NCI-H1694 treated with DMSO at 0.1 percent for 48 hours (cell line): ENCODE results near the gene CDCA7.
"Not testable (repeated sequence)": the region's sequence is repeated elsewhere in the genome, so short reads cannot be mapped to it uniquely, and the experiment has no call there.

ENCODE experiments used
- DNase-seq: peaks from one replicate; lab custom pipeline; 2025; lab: John Stamatoyannopoulos, UW

CDCA7 gene

DNA sequence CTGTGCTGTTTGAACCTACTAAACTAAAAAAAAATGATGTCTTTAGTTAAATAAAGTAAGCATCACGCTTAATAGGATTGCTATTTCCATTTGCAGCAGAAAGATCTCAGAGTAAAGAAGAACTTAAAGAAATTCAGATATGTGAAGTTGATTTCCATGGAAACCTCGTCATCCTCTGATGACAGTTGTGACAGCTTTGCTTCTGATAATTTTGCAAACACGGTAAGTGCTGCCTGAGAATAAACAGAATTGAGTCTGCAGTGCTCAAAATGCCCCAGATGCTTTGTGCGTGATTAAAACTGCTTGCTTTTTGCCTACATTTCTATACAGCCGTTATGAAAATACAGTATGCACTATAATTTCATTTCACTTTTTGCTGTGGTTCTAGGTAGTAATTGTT lies 3.9 kb downstream of the CDCA7 start:
- DNase-seq, result no peak

DNA sequence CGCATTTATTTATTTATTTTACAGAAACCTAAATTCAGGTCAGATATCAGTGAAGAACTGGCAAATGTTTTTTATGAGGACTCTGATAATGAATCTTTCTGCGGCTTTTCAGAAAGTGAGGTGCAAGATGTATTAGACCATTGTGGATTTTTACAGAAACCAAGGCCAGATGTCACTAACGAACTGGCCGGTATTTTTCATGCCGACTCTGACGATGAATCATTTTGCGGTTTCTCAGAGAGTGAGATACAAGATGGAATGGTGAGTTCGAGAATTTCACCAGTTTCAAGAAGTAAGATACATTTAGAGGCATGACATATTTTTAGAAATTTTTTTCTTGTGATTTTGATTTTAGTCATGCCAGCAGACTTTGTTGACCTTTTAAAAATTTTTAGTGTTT lies 4.6 kb downstream of the CDCA7 start:
- DNase-seq, result no peak

DNA sequence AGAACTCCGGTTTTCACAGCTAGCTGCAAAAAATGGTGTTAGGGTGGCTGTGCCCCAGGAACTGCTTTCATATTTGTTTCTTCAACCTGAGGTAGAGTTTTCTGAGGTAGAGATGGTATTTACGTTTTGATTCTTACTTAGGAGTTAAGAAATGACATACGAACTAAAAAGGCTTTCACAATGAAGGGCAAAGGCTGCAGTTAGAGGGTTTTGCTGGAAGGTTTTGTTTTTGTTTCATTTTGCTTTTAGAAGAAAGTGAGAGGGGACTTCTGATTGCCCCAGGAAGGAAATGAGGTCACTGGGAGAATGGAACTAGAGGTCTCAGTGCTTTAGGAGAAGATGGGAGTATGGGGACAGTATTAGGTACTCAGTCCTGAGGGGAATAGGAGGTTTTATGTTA lies 15.5 kb downstream of the CDCA7 start:
- DNase-seq, result no peak

DNA sequence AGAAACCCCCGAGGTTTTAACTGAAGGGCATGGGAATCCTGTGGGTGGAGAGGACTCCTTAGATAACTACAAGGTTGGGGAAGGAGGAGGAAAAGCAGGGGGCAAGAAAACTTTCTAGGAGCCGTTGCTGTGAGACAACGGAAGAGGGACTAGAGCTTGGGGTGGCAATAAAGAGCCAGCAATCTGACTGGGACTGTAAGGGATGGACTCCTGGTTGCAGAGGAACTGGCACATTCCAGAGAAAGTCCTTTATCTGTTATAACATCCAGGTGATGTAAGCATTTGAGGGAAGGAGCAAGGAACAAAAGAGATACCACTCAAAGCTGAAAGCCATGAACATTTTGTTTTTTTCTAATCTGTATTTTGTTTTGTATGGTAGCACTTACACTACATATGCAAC lies 16.4 kb downstream of the CDCA7 start:
- DNase-seq, result no peak

DNA sequence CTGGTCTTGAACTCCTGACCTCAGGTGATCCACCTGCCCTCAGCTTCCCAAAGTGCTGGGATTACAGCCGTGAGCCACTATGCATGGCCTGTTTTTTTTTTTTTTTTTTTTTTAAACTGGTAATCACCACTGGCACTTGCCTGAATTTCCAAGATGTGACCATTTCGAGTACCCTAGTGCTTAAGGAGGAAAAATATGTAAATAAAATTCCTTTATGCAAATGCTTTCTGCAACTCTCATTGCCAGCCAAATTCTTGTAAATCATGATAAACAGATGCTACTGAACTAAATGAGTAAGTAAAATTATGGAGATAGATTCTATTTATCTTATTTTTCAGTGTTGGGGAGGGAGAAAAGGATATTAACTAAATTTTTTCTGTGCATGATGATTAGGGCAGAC lies 18.6 kb downstream of the CDCA7 start:
- no peak for DNase-seq

DNA sequence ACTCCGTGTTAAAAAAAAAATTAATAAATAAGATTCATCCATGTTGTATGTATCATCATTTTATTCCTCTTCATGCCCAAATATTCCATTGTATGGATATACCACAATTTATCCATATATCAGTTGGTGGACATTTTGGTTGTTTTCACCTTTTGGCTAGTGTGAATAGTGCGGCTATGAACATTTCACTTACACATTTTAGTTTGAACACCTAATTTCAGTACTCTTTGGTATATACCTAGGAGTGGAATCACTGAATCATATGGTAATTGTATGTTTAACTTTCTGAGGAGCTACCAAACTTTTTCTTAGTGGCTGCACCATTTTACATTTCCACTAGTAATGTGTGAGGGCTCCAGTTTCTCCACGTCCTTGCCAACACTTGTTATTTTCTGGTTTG lies 20.0 kb downstream of the CDCA7 start:
- DNase-seq, result no peak

DNA sequence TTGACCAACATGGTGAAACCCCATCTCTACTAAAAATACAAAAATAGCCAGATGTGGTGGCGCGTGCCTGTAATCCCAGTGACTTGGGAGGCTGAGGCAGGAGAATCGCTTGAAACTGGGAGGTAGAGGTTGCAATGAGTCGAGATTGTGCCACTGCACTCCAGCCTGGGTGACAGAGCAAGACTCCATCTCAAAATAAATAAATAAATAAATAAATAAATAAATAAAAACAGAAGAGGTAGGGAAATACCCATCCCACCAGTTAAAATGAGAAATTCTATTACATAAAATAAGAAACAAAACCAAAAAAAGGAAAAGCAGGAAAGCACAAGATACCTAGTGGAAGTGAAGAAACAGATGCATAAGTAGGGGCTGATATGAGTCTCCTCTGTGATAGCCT lies 30.9 kb downstream of the CDCA7 start:
- not testable (repeated sequence) for DNase-seq

DNA sequence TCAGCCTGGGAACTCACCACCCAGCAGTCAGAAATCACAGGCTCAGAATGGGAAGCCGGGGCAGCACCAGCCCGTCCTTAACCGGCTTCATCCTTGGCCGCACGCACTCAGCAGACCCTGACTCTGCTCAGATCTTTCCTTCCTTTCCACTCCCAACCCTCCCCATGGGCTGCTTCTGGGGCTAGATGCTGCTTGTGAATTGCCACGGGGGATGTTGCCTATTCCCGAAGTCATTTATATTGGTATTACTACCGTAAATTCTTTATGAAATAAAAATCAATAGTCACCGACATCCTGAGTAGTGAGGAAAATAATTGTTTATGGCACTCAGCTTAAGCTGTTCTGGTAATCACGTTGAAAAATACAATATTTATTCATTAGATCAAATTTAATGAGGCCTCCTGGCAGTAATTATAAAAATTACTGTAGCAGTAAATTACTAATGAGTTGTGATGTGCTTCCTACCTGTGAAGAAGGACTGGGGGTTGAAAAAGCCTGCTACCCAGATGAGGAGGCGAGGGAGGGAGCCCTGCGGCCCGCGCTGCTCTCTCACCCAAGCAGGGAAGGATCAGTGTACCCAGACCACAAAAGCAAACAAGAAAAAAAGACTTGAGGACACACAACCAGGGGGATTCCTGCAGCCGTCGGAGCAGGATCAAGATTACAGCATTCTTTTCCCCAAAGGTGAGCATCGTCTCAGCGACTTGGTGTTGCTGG lies 31.5 kb downstream of the CDCA7 start:
- DNase-seq, result no peak

DNA sequence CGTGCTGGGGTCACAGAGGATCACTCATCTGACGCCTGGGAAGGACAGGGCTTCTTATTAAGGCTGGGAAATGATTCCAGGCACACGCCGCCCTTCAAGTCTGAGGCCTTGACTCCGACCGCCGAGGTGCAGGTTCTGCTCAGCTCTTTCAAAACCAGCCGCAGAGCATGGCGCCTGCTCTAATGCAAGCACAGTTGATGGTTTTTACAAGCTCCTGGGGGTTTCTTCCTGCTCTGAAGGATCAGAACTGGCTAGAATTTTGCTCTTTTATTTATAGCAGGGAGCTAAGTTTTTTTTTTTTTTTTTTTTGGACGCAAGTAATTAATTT lies 32.0 kb downstream of the CDCA7 start:
- DNase-seq, result no peak

DNA sequence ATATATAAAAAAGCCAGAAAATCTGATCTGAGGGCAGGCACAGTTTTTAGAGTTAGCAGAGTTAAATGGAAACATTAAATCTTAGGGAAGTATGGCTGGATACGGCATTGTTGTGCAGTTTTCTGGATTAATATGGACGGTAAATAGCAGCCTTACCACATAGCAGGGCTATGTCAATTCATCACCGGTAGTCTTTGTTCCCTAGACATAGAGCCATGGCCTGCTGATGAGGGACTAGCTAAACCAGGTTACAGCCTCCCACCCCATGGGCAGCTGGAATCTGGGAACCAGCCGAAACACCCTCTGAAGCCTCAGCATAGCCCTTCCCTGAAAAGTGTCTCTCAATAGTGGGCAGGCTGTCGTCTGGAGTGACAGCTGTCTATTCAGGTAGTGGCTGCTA lies 32.4 kb downstream of the CDCA7 start:
- DNase-seq, result no peak

DNA sequence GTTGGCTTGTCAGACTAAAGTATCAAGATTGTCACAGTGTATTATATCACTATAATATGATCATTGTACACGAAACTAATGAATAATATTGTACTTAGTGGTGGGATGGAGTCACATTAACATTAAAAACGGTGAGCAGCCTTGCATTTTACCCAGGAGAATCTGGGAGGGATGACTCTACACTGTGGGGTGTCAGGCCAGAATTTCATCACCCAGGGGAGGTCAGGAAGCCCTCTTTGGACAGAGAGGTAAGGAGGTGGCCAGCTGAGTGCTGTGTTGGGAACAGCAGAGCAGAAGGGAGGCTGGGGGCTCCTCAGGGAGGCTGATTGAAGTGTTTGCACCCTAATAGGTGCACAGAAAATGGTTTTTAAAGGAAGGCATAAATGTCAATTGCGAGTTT lies 33.0 kb downstream of the CDCA7 start:
- no peak for DNase-seq

DNA sequence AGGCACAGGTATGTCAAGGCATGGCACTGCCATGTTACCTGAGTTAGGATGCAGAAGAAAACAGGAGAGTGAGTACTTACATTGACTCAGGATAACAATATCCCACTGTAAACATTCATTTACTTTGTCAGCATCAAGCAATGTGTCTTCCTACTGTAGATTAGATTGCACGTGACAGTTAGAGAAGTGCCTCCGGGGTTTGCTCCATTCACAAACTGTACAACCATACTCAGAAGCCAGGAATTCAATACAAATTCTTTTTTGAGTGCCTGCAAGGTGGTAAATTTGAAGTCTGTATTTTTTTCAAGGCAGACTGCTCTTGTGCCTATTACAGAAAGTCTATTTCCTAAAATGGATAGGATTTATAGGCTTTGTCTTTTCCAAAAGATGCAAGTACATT lies 34.1 kb downstream of the CDCA7 start:
- DNase-seq, result no peak

DNA sequence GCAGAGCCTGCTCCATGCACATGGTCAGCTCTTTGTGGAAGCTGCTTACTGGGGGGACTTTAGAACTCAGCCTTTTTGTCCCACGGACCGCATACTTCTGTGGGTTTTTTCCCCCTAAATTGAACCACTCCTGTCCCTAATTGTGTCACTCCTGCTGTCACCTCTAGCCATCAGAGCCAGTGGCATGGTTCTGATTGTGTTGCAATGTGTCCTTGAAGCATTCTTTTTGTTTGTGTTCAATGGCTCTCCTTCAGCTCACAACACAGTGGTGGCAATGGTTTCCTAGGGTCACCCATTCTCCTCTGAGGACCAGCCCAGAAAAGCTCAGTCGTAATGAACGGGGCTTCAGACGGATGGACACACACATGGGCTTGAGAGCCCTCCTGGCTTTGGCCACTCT lies 35.4 kb downstream of the CDCA7 start:
- DNase-seq, result no peak

DNA sequence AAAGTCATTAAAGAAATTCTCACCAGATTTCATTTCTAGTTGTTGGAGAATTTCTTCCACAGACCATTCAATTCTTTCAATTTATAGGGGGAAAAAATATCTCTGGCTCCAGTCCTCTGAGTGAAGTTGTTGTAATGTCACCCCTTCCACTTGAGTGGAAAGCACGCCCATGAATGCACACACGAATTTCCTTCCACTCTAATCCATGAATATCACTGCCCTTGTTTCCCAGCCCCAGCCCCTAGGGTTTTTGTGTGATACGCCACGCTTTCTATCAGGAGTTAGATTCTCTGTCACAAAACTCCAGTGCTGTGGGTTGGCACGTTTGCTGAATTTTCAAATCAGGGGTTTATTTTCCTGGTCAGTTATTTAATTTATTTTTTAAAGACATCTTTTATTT lies 38.1 kb downstream of the CDCA7 start:
- DNase-seq, result no peak

DNA sequence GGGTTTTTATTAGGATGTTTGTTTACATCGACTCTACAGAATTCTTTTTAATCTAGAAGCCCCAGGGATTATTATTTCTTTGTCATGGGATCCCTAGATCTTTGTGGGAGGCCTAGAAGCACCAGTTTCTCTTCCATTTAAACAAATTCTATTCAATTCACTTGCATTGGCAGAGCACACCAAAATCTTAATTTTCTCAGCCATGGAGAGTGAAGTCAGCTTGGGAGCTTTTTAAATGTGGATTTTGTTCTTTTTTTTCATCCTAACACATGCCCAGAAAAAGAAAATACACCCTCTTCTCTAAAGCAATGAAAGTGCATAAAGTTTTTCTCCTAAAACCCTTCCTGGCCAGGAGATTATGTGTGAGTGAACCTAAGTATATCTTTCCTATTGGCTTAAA lies 38.5 kb downstream of the CDCA7 start:
- DNase-seq, result no peak

DNA sequence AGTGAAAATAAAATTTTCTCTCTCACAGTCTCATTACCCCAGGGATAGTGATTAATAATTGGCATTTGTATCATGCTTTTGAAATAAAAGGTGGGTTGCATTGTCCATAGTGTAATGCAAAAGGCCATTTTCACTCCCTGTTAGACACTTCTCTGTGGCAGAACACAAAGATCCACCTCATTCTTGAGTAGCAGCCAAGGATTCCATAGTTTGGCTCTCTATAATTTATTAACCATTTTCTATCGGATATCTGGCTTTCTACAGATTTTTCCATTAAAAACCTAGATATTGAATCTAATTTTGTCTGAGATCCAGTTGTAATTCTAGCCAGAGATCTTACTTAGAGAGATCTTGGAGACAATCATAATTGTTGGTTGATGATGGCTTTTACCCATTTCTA lies 39.0 kb downstream of the CDCA7 start:
- DNase-seq, result no peak

DNA sequence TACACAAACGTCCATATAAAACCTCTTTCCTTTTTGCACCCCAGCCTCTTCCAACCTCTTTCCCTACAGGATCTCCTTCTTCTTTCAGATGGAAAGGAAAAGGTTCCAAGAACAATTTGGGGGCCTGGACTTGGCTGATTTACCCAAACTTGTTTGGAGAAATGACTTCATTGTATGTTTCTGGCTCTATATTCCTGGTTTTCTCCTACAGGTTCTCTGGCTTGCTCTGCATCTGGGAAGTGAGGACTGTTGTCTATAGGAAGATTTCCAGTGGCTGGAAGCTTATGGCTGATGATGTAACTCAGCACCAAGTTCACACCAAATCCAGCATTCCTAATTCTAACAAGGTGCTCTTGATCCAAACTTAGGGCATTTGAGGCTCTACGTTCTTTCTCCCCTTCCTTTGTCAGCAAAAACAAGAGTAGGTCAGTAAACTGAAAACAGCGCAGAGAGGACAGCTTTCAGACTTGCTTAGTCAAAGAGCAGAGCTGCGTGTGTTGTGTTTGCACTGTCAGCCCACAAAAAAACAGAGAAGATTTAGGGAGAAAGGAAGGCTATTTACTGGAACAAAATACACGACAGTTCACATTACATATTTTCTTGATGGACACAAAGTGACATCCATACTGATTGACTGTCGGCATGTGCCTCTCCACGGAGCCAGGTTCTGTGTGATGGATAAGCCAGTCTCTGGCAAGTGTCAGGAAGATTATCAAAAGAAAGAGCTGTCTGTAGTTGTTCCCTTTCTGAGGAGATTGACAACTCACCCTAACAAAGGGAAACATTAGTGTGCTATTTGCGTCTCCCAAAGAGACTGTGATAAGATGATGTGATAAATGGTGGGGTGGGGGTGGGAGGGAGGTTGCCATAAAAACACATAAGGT lies 39.7 kb downstream of the CDCA7 start:
- DNase-seq, result no peak

DNA sequence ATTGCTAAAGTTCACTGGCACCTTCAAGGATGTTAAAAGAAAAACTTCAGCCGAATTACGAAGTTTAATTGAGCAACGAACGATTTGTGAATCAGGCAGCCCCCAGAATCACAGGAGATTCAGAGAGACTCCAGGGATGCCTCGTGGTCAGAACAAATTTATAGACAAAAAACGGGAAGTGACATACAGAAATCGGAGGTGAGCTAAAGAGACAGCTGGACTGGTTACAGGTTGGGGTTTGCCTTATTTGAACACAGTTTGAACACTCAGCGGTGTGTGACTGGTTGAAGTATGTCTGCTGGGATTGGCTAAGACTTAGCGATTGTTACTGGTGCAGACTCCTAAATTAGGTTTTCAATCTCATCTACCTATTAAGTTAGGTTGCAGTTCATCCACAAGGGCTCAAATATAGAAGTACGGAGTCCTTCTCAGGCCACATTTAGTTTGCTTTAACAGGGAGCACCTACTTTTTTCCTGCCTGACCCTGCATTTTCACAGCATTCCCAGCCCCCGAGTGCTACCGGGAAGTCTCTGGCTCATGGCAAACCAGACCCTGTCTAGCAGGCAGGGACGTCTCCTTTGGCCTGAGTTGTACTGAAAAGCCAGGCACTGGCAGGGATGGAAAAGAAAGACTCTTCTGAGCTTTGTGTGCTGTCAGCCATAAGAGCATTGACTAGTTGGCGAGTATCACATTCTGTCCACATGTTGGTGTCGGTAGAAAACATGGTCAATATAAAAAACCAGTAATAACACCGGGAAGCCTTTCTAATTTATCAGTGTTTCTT lies 41.1 kb downstream of the CDCA7 start:
- no peak for DNase-seq

DNA sequence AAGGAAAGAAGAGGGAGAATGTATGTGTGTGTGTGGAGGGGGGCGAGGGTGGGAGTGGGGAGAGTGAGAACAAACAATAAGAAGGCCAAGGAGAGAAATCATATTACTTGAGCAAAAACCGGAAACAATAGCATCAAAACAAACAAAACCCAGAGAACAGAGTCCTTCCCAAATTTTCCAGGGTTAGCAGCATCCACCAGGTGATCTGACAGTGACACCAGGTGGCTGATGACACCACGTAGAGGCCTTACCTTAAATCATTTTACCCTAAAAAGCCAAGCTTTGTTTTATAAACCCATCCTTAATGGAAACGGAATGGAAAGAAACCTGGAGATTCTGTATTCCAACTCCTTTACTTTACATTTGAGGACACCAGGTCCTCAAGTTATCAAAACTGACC lies 42.9 kb downstream of the CDCA7 start:
- DNase-seq, result peak; percentile 46

DNA sequence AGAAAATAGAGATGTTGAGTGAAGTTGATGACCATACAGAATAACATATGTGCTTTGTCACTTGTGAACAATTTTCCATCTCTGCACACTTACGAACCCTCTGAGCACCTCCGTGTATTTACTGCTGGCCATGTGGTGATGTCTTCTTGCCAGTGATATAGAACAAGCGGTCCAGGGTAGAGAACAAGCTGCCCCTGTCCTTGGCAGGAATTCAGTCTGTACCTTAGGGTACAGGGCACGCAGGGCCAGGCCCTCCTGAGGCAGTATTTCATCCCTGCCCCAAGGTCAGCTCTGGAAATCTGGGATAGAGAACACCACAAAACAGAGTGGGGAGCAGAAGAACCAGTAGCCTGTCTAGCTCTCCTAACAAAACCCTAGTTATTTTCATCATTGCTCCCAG lies 44.6 kb downstream of the CDCA7 start:
- peak; percentile 74 for DNase-seq

DNA sequence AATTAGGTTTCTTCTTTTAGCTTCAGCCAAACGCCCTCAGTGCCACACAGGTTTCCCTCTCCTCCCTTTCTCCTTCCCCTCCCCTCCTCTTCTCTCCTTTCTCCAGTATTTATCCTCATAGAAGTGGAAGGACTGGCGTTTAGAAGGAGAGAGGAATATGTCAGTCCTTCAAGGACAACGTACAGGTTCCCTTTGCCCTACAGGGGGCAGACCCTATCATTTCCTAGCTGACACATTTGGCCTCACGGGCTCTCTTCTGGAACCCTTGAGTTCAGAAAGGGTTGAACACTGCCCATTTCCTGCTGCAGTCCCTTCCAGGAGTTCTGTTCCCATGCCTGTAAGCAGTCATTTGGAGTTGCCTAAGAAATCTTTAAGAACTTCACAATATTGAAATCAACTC lies 46.1 kb downstream of the CDCA7 start:
- DNase-seq, result peak; percentile 81

DNA sequence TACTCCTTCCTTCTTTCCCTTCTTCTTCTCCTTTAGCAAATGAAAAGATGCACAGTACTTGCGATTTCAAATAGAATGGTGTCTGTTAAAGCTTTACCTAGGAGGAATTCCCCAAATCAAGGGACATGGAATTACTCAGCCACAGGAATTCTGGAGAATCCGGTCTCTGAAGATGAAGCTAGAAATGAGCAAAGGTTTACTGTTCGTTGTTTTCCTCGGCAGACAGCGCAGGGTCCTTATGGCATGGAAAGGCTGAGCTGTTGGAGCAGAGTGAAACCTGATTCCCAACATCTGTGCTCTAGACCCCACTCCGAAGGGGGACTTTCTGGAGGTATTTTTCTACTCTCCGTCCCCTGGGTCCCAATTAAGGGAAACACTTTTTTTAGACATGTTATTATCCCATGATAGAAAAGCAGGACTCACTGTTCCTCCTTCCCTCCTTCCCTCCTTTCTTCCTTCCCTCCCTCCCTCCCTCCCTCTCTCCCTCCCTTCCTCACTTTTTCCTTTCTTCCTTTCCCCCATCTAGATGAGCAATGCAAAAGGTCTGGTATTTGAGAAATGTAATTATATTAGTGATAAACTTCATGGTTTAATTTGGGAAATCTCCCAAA lies 47.1 kb downstream of the CDCA7 start:
- DNase-seq, result peak; percentile 96
